Esophagus squamous epithelium (tissue), 5 donors: ENCODE results near the gene VPREB3. TPM values are rescaled to one million over a fixed set of nuclear protein-coding genes. Genes with fewer than 3 reads are reported as not detected.

Source experiments
- DNase-seq: peaks from one replicate; lab custom pipeline; 2025; lab: John Stamatoyannopoulos, UW
- H3K27ac ChIP-seq, 4 donors: fragments of 200-600 bp; sonication (generic); one replicate each; pipeline ENCODE4 v1.5.1; 2016 to 2019; ENCODE audit warnings: mild to moderate bottlenecking in 1 of 4
- H3K27me3 ChIP-seq, 4 donors: fragments of 200-600 bp; sonication (generic); 1 replicate in 3 of 4; 2 replicates in 1 of 4; pipeline versions ENCODE4 v1.5.1 to v1.6.0; 2017 to 2021; ENCODE audit warnings: antibody characterized with exemption in 1 of 4
- H3K36me3 ChIP-seq, 3 donors: fragments of 200-600 bp; sonication (generic); one replicate each; pipeline ENCODE4 v1.5.1; 2016 to 2019
- H3K4me1 ChIP-seq, 3 donors: fragments of 200-600 bp; sonication (generic); one replicate each; pipeline ENCODE4 v1.5.1; 2017 to 2019
- H3K4me3 ChIP-seq, 4 donors: fragments of 200-600 bp; sonication (generic); 1 replicate in 3 of 4; 2 replicates in 1 of 4; pipeline ENCODE4 v1.5.1; 2016 to 2019; ENCODE audit warnings: mild to moderate bottlenecking in 2 of 4, moderate library complexity in 1 of 4
- H3K9me3 ChIP-seq, 3 donors: fragments of 200-600 bp; sonication (generic); one replicate each; pipeline ENCODE4 v1.5.1; 2016 to 2019
- CTCF ChIP-seq, 6 experiments: fragments of 450-650 bp in 4 of 6; fragments of 200-600 bp in 2 of 6; sonication (generic) in 2 of 6; IDR thresholded peaks; one replicate each; pipeline ENCODE4 v1.5.1; 2016 to 2019; ENCODE audit warnings: antibody characterized with exemption in 6 of 6, mild to moderate bottlenecking in 4 of 6, moderate library complexity in 4 of 6
- POLR2A ChIP-seq, 4 donors: fragments of 450-650 bp; IDR thresholded peaks; one replicate each; pipeline ENCODE4 v1.6.1; 2017; ENCODE audit warnings: antibody characterized with exemption in 4 of 4, mild to moderate bottlenecking in 4 of 4, moderate library complexity in 3 of 4
- WGBS, 2 donors: methylation state at CpG; one replicate each; pipeline ENCODE4 v1.1.5; 2018; 5-methylcytosine and 5-hydroxymethylcytosine counted together
- intact Hi-C: fragments of 100-400 bp; cut with DNase I; formaldehyde crosslinking; loops from one replicate; pipeline ENCODE4 v1.15.0; 2022
- total RNA-seq, 4 donors: library from RNA; depleted of rRNA; stranded (reverse); fragments of >200 nt; gene quantifications; one replicate each; pipeline ENCODE4 v1.1.0, GENCODE V29; 2016
- donor health status: DM: yes; HTN: yes; CAD: no.

The VPREB3 gene
- total RNA-seq, 4 donors from 2014 or later: not detected

GRCh38 chr22:23755711-23756110 lies 1.5 kb upstream of the VPREB3 start:
- WGBS, 2 donors: 77 to 83% methylated on average over 7 to 8 of the region's 8 CpGs
- no peak overlapping the region for H3K4me3 ChIP-seq
- H3K36me3 ChIP-seq: no peaks in the 10 kb centered on the region
- no peaks in the 10 kb centered on the region for H3K27me3 ChIP-seq
- intact Hi-C loops: no loop called here
- no peak for TF ChIP-seq CTCF (IDR thresholded peaks at IDR 0.05)
- no peak for TF ChIP-seq POLR2A (IDR thresholded peaks at IDR 0.05)
- DNase-seq: no peak
- H3K27ac ChIP-seq: no peak overlapping the region
- no peaks in the 10 kb centered on the region for H3K9me3 ChIP-seq
- peaks cover 0 to 20% (median 0%) of the 10 kb centered on the region in 3 donors for H3K4me1 ChIP-seq

- no peak overlapping the region for H3K27ac ChIP-seq
- H3K4me1 ChIP-seq: peaks cover 0 to 26% (median 3%) of the 10 kb centered on the region in 3 donors
- no peaks in the 10 kb centered on the region for H3K27me3 ChIP-seq
- H3K36me3 ChIP-seq: no peaks in the 10 kb centered on the region
- intact Hi-C loops: no loop called here
- no peak for TF ChIP-seq CTCF (IDR thresholded peaks at IDR 0.05)
- no peak for TF ChIP-seq POLR2A (IDR thresholded peaks at IDR 0.05)
- WGBS, 2 donors: 49 to 69% methylated on average over 6 of the region's 6 CpGs
- DNase-seq: no peak
- no peak overlapping the region for H3K4me3 ChIP-seq
- no peaks in the 10 kb centered on the region for H3K9me3 ChIP-seq
Measured at GRCh38 chr22:23754980-23755636, 883 bp upstream of the VPREB3 start.

GRCh38 chr22:23753385-23753784 lies 840 bp downstream of the VPREB3 start:
- intact Hi-C loops: no loop called here
- no peak for DNase-seq
- H3K4me3 ChIP-seq: no peak overlapping the region
- no peaks in the 10 kb centered on the region for H3K9me3 ChIP-seq
- no peaks in the 10 kb centered on the region for H3K27me3 ChIP-seq
- H3K4me1 ChIP-seq: peaks cover 0 to 33% (median 7%) of the 10 kb centered on the region in 3 donors
- H3K36me3 ChIP-seq: no peaks in the 10 kb centered on the region
- 80 to 82% methylated on average over 2 of the region's 2 CpGs for WGBS, 2 donors
- H3K27ac ChIP-seq: no peak overlapping the region
- TF ChIP-seq POLR2A (IDR thresholded peaks at IDR 0.05) (no peak), CTCF (IDR thresholded peaks at IDR 0.05) (no peak)

- TF ChIP-seq CTCF (IDR thresholded peaks at IDR 0.05): no peak
- TF ChIP-seq POLR2A (IDR thresholded peaks at IDR 0.05): no peak
- Histone ChIP-seq H3K9me3 (no peaks in the 10 kb centered on the region), H3K4me3 (no peak overlapping the region), H3K27me3 (no peaks in the 10 kb centered on the region), H3K4me1 (peaks cover 0 to 33% (median 7%) of the 10 kb centered on the region in 3 donors), H3K36me3 (no peaks in the 10 kb centered on the region), H3K27ac (no peak overlapping the region)
- intact Hi-C loops: no loop called here
- WGBS, 2 donors: 89 to 90% methylated on average over 4 to 9 of the region's 16 CpGs
- DNase-seq: no peak
Measured at GRCh38 chr22:23752750-23753149, 1.5 kb downstream of the VPREB3 start.

GRCh38 chr22:23752090-23752691 lies 2.0 kb downstream of the VPREB3 start:
- intact Hi-C loops: no loop called here
- H3K27me3 ChIP-seq: no peaks in the 10 kb centered on the region
- no peaks in the 10 kb centered on the region for H3K36me3 ChIP-seq
- WGBS, 2 donors: 77 to 80% methylated on average over 1 to 6 of the region's 9 CpGs
- DNase-seq: peak; percentile 20
- no peaks in the 10 kb centered on the region for H3K9me3 ChIP-seq
- peaks cover 0 to 33% (median 7%) of the 10 kb centered on the region in 3 donors for H3K4me1 ChIP-seq
- H3K27ac ChIP-seq: peak overlapping the region in 1 of 4 donors; percentile 96
- H3K4me3 ChIP-seq: peak overlapping the region in 1 of 4 donors; percentile 71
- no peak for TF ChIP-seq CTCF (IDR thresholded peaks at IDR 0.05)
- no peak for TF ChIP-seq POLR2A (IDR thresholded peaks at IDR 0.05)
